Activated CD8-positive, alpha-beta memory T cell treated with anti-CD3 and anti-CD28 coated beads for 4 hours (primary cell): ENCODE measurements around the gene TNFRSF1B.

Experiments
- DNase-seq, 2 donors: peaks; one replicate each; pipeline ENCODE4 v3.0.0-alpha.2; 2020; ENCODE audit warnings: low read depth in 2 of 2

The TNFRSF1B gene

GRCh38 chr1:12142141-12142823, 24.5 kb upstream of the TNFRSF1B start:
- DNase-seq: no peak

- no peak for DNase-seq
Observed at GRCh38 chr1:12142891-12143630, 23.7 kb upstream of the TNFRSF1B start.

GRCh38 chr1:12143631-12144155, 23.1 kb upstream of the TNFRSF1B start:
- no peak for DNase-seq

GRCh38 chr1:12144236-12144635, 22.6 kb upstream of the TNFRSF1B start:
- DNase-seq: no peak

GRCh38 chr1:12144969-12145368, 21.8 kb upstream of the TNFRSF1B start:
- DNase-seq: no peak

- DNase-seq: no peak
Observed at GRCh38 chr1:12145616-12146342, 21.0 kb upstream of the TNFRSF1B start.

- DNase-seq: no peak
Observed at GRCh38 chr1:12146343-12147112, 20.3 kb upstream of the TNFRSF1B start.

GRCh38 chr1:12147201-12147701, 19.5 kb upstream of the TNFRSF1B start:
- DNase-seq: no peak

- no peak for DNase-seq
Observed at GRCh38 chr1:12148160-12148957, 18.4 kb upstream of the TNFRSF1B start.

GRCh38 chr1:12148958-12149790, 17.6 kb upstream of the TNFRSF1B start:
- no peak for DNase-seq

- DNase-seq: no peak
Observed at GRCh38 chr1:12149791-12150175, 17.0 kb upstream of the TNFRSF1B start.

GRCh38 chr1:12150456-12151200, 16.2 kb upstream of the TNFRSF1B start:
- DNase-seq: no peak

- DNase-seq: no peak
Observed at GRCh38 chr1:12151465-12151864, 15.3 kb upstream of the TNFRSF1B start.

- no peak for DNase-seq
Observed at GRCh38 chr1:12152113-12152891, 14.5 kb upstream of the TNFRSF1B start.

- DNase-seq: no peak
Observed at GRCh38 chr1:12153181-12153785, 13.5 kb upstream of the TNFRSF1B start.

- DNase-seq: no peak
Observed at GRCh38 chr1:12155328-12155727, 11.5 kb upstream of the TNFRSF1B start.

- DNase-seq: no peak
Observed at GRCh38 chr1:12157366-12158231, 9.2 kb upstream of the TNFRSF1B start.
